ENCODE data around the gene GJD4. TPM values are rescaled to one million over a fixed set of nuclear protein-coding genes. Genes with fewer than 3 reads are reported as not detected.

The GJD4 gene
- total RNA-seq, 1 experiment from 2014 or later = not detected

- no peak for DNase-seq (ENCODE audit: low read depth)
These were observed 47.7 kb downstream of the GJD4 start for GRCh38 chr10:35652824-35653223.

- DNase-seq (ENCODE audit: low read depth) = no peak
These were observed 52.5 kb downstream of the GJD4 start for GRCh38 chr10:35657621-35658020.

Other genes starting within 250 kb of the GJD4 start
- 10.5 and 11.1 TPM in 2 replicates for gene FZD8, start 37.0 kb downstream of the GJD4 start, total RNA-seq (2014; rRNA removed; shearing (Covaris generic))

Data from Daoy (cell line).